Endothelial cell of umbilical vein (primary cell): ENCODE data around the gene PGRMC2.

Source experiments
- CTCF ChIP-seq, 2 donors: IDR thresholded peaks; 1 replicate in 1 of 2; 2 replicates in 1 of 2; pipeline ENCODE4 v1.5.1; 2011; ENCODE audit warnings: low read length in 2 of 2, mild to moderate bottlenecking in 2 of 2, moderate library complexity in 2 of 2, control low read depth in 1 of 2, inconsistent platforms in 1 of 2, low read depth in 1 of 2; ENCODE audit not compliant: insufficient read depth in 1 of 2; ENCODE audit errors: extremely low read depth in 1 of 2
- EZH2 ChIP-seq: IDR thresholded peaks from 2 replicates; pipeline ENCODE4 v1.6.1; 2012; ENCODE audit warnings: borderline replicate concordance, low read depth, mild to moderate bottlenecking, moderate library complexity, low read length, inconsistent platforms; ENCODE audit not compliant: severe bottlenecking
- POLR2A ChIP-seq: IDR thresholded peaks from 2 replicates; pipeline ENCODE4 v1.6.1; 2012; ENCODE audit warnings: low read depth, mild to moderate bottlenecking, control low read depth, low read length
- POLR2AphosphoS5 ChIP-seq: IDR thresholded peaks from 2 replicates; pipeline ENCODE4 v1.6.1; 2012; ENCODE audit warnings: low read depth, mild to moderate bottlenecking, control low read depth, low read length, moderate library complexity; ENCODE audit not compliant: insufficient read depth
- TF ChIP-seq, protein P1 (sequence below): IDR thresholded peaks from 2 replicates; pipeline ENCODE4 v1.6.1; 2011; ENCODE audit not compliant: insufficient read depth, insufficient read length

DNA sequence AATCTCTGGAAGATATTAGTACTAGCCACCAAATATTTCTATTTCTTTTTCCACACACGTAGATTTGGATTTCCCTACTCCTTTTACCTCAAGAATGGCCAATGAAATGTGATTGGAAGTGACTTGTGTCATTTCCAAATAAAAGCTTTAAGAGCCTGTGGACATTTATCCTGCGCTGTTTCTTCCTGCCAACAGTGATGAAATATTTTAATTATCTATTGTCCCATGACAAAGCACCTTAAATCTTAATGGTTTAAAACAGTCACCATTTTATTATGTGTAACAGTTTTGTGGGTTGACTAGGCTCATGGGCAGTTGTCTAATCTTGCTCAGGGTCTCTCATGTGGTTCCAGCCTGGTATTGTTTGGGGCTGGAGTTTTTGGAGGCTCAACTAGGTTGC is 3.5 kb upstream of the PGRMC2 start:
- no peak for TF ChIP-seq POLR2A
- TF ChIP-seq POLR2AphosphoS5: no peak
- TF ChIP-seq CTCF (IDR thresholded peaks at IDR 0.05; ENCODE audit: extremely low read depth in 1 of 2, insufficient read depth in 1 of 2, low read depth in 1 of 2, low read length in 2 of 2): no peak
- no peak for TF ChIP-seq EZH2
- TF ChIP-seq, protein P1, sequence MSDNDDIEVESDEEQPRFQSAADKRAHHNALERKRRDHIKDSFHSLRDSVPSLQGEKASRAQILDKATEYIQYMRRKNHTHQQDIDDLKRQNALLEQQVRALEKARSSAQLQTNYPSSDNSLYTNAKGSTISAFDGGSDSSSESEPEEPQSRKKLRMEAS: no peak
